ENCODE results near the gene CDC42SE2.

- TF ChIP-seq CTCF (IDR thresholded peaks at IDR 0.05; ENCODE audit: insufficient read depth, low read length, poor library complexity, severe bottlenecking) = no peak
- TF ChIP-seq EZH2phosphoT487 (conservative IDR thresholded peaks at IDR 0.05; ENCODE audit: low read length) = no peak
These were observed 22.5 kb downstream of the CDC42SE2 start for GRCh38 chr5:131286400-131286715.
